Epithelial cell of esophagus (primary cell): ENCODE measurements around the gene TRMT10B.

Experiments
- DNase-seq: peaks from one replicate; pipeline ENCODE4 v3.0.0; 2010; ENCODE audit warnings: low read depth
- H3K4me3 ChIP-seq: 2 replicates; pipeline ENCODE4 v1.5.1; 2011; ENCODE audit warnings: mild to moderate bottlenecking, low read length, control low read depth
- TF ChIP-seq, protein P1 (sequence below): IDR thresholded peaks from 2 replicates; pipeline ENCODE4 v1.5.1; 2011; ENCODE audit warnings: low read depth, mild to moderate bottlenecking, low read length, control low read depth, inconsistent platforms; ENCODE audit not compliant: insufficient read depth; ENCODE audit errors: missing control alignments

TRMT10B gene, protein sequence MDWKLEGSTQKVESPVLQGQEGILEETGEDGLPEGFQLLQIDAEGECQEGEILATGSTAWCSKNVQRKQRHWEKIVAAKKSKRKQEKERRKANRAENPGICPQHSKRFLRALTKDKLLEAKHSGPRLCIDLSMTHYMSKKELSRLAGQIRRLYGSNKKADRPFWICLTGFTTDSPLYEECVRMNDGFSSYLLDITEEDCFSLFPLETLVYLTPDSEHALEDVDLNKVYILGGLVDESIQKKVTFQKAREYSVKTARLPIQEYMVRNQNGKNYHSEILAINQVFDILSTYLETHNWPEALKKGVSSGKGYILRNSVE

DNA sequence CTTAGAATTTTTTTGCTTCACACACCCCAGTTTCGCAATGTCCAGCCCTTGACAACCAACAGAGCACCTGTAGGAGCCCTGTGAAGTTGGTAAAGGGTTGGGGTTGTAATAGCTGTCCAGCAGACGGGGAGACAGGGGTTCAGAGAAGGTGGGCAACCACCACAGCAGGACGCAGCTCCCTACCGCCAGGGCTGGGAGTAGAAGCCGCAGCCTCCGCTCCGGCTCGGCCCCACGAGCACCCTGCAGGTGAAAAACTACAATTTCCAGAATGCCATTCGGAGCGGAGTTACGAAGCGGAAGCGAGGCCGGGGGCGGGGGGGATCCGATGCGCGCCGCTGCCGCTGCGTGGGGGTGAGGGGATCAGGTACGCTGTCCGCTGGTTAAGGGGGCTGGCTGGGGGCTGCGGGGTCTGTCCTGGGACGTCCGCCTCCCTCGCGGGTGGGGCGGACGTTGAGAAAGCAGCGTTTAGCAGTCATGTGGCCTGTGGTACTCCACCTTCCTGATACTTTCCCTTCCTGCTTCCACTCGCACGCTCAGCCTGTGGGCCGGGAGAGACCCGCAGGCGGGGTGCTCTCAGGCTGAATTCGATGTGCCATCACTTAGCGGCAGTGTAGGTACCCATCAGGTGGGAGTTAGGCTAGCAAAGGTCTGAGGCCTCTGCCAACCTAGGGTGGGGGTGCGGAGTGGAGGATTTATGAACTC is at the start of gene TRMT10B:
TSS of gene TRMT10B (plus strand) at position 317 of the 702 bp plus-strand sequence. CDS start 8,127 bp downstream, outside the sequence.
- peak; percentile 69 for DNase-seq
- TF ChIP-seq, protein P1, sequence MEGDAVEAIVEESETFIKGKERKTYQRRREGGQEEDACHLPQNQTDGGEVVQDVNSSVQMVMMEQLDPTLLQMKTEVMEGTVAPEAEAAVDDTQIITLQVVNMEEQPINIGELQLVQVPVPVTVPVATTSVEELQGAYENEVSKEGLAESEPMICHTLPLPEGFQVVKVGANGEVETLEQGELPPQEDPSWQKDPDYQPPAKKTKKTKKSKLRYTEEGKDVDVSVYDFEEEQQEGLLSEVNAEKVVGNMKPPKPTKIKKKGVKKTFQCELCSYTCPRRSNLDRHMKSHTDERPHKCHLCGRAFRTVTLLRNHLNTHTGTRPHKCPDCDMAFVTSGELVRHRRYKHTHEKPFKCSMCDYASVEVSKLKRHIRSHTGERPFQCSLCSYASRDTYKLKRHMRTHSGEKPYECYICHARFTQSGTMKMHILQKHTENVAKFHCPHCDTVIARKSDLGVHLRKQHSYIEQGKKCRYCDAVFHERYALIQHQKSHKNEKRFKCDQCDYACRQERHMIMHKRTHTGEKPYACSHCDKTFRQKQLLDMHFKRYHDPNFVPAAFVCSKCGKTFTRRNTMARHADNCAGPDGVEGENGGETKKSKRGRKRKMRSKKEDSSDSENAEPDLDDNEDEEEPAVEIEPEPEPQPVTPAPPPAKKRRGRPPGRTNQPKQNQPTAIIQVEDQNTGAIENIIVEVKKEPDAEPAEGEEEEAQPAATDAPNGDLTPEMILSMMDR, result no peak
- peak within 1 kb of the TSS; percentile 97 for H3K4me3 ChIP-seq

DNA sequence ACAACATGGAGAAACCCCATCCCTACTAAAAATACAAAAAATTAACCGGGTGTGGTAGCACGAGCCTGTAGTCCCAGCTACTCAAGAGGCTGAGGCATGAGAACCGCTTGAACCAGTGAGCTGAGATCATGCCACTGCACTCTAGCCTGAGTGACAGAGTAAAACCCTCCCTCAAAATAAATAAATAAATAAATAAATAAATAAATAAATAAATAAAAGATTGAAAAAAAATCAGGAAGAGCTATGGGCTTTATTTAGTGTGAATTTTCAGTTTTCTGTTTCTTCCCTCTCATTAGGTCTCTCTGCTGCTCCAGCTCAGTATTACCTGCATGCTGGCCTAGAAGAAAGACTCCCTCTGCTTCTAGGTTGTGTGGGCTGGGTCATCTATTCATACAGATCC is 47.8 kb upstream of the TRMT10B start:
- no peak for DNase-seq
- H3K4me3 ChIP-seq, result no peak overlapping the region
- TF ChIP-seq, protein P1, result no peak

DNA sequence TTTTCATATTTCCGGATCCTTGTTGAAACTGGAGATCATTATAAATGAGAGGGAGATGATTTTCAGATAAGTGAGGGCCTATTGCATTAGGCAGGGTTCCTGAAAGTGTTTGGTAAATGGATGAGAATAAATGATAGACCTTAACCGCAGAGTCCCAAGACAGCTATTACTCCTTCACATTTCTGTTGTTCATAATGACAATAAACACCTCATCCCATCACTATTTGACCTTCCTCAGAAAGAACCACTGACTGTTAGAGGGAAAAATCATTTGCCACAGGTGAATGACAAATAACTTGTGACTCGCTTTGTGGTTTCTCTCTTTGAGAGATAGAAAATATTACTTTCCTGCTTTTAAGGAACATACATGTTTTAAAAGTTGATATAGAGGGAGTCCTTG is 47.3 kb upstream of the TRMT10B start:
- TF ChIP-seq, protein P1, result no peak
- peak; percentile 34 for DNase-seq
- no peak overlapping the region for H3K4me3 ChIP-seq

DNA sequence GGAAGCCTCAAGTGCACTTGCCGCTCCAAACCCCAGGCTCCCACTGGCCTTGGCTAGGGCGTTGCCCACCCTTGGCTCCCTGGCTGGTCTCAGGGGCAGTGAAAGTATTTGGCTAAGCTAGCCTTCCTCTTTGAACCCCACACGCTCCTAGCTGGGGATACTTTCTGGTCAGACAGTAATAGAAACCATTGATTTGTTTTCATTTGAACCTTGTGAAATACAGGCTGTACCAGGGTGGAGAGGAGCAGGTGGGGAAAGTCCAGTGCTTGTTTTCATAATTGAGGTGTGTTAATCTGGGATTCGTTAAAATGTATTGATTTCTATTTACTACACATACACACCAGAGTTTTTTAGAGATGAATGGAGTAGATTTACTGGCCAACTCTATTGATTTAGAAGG is 45.9 kb upstream of the TRMT10B start:
- TF ChIP-seq, protein P1, result no peak
- no peak for DNase-seq
- no peak overlapping the region for H3K4me3 ChIP-seq

DNA sequence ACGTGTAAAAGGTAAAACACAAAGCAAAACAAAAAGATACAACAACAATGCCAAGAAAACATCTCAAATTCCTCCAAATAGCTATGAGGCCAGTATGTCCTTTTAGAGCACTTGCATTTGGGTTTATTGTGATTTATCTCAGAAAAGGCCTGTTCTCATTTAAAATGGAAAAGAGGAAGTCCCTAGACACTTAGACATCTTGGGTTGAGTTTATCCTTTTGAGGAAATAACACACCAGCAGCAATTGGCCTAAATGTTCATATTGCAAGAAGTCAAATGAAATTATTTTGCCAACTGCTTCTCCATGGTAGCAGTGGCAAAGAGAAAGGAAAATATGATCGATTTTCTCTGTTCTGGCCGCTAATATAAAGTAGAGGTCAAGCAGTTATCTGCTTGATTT is 43.6 kb upstream of the TRMT10B start:
- H3K4me3 ChIP-seq, result no peak overlapping the region
- no peak for DNase-seq
- TF ChIP-seq, protein P1, result no peak

DNA sequence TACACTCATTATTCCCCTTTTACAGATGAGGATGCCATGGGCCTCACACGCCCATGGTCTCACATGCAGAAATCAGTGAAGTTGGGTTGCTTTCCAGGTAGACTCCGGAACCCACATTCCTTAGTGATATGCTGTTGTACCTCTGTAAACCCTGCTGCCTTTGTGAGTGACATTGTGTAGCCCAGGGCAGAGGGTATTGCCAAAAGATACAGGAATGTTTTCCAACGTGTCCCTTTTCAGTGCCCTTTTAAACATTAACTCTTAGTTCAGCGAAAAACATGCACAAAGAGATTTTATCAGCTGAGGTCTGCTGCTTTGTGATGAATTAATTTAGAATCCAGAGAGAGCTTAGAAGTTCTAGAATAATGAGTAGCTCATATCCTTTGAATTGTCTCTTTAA is 38.3 kb upstream of the TRMT10B start:
- TF ChIP-seq, protein P1, result no peak
- no peak for DNase-seq
- no peak overlapping the region for H3K4me3 ChIP-seq
